Testis (tissue), 3 donors: ENCODE data around the gene OTOG. TPM values are rescaled to one million over a fixed set of nuclear protein-coding genes. Genes with fewer than 3 reads are reported as not detected.

Source experiments
- DNase-seq: peaks from one replicate; pipeline ENCODE4 v3.0.0-alpha.2; 2019
- H3K27ac ChIP-seq, 2 donors: fragments of 200-600 bp; sonication (generic); one replicate each; pipeline ENCODE4 v1.5.1; 2019
- H3K27me3 ChIP-seq: fragments of 200-600 bp; sonication (generic); one replicate; pipeline ENCODE4 v1.5.1; 2019
- H3K36me3 ChIP-seq: fragments of 200-600 bp; sonication (generic); one replicate; pipeline ENCODE4 v1.5.1; 2017; ENCODE audit warnings: low read depth; ENCODE audit errors: missing control alignments
- H3K4me1 ChIP-seq: fragments of 200-600 bp; sonication (generic); one replicate; pipeline ENCODE4 v1.5.1; 2019
- H3K4me3 ChIP-seq, 2 donors: fragments of 200-600 bp; sonication (generic); one replicate each; pipeline ENCODE4 v1.5.1; 2017 to 2019
- H3K9me3 ChIP-seq: fragments of 200-600 bp; sonication (generic); one replicate; pipeline ENCODE4 v1.5.1; 2017
- CTCF ChIP-seq, 3 experiments: fragments of 450-650 bp in 2 of 3; fragments of 200-600 bp in 1 of 3; sonication (generic) in 1 of 3; IDR thresholded peaks; one replicate each; pipeline ENCODE4 v1.5.1; 2016 to 2019; ENCODE audit warnings: antibody characterized with exemption in 3 of 3, mild to moderate bottlenecking in 2 of 3, moderate library complexity in 1 of 3
- POLR2A ChIP-seq: fragments of 450-650 bp; IDR thresholded peaks from one replicate; pipeline ENCODE4 v1.6.1; 2017; ENCODE audit warnings: antibody characterized with exemption, mild to moderate bottlenecking, moderate library complexity
- WGBS, 2 donors: methylation state at CpG; one replicate each; pipeline ENCODE4 v1.1.5; 2018; 5-methylcytosine and 5-hydroxymethylcytosine counted together
- intact Hi-C: fragments of 100-400 bp; cut with DNase I; formaldehyde crosslinking; loops from one replicate; pipeline ENCODE4 v1.15.1; 2023; ENCODE audit warnings: low total_unique reads
- polyA plus RNA-seq: library from polyadenylated mRNA; stranded (reverse); fragments of 350-450 nt; fragmentation: Illumina TruSeq; extraction: RNeasy Lipid Tissue Mini Kit (QIAGEN cat#74804); gene quantifications from one replicate; pipeline ENCODE4 v1.2.3, GENCODE V29; 2014; ENCODE audit warnings: low read depth, low replicate concordance; ENCODE audit not compliant: insufficient read depth
- total RNA-seq, 2 donors: library from RNA; depleted of rRNA; stranded (reverse); fragments of >200 nt; gene quantifications; one replicate each; pipeline ENCODE4 v1.2.3, GENCODE V29; 2016

Gene OTOG
- total and polyA plus RNA-seq, 3 donors from 2014 or later = 2.2 to 4.2 (median 2.9) TPM

GRCh38 chr11:17610085-17610894, 63.2 kb downstream of the OTOG start:
- no peak for DNase-seq
- WGBS, 2 donors = 79 to 82% methylated on average over 14 to 17 of the region's 17 CpGs

GRCh38 chr11:17611049-17611448, 64.0 kb downstream of the OTOG start:
- Histone ChIP-seq H3K9me3 (no peaks in the 10 kb centered on the region), H3K4me3 (no peak overlapping the region), H3K36me3 (no peaks in the 10 kb centered on the region), H3K4me1 (no peaks in the 10 kb centered on the region), H3K27ac (no peak overlapping the region), H3K27me3 (no peaks in the 10 kb centered on the region)
- no peak for DNase-seq
- TF ChIP-seq POLR2A (no peak), CTCF (IDR thresholded peaks at IDR 0.05) (no peak)
- 47 to 93% methylated on average over 3 to 12 of the region's 12 CpGs for WGBS, 2 donors
- intact Hi-C loops = no loop called here

More at GRCh38 chr11:17610085-17610894, 63.2 kb downstream of the OTOG start:
- intact Hi-C loops = no loop called here
- H3K9me3 ChIP-seq = no peaks in the 10 kb centered on the region
- H3K4me1 ChIP-seq = no peaks in the 10 kb centered on the region
- no peaks in the 10 kb centered on the region for H3K36me3 ChIP-seq
- no peak overlapping the region for H3K27ac ChIP-seq
- H3K4me3 ChIP-seq = no peak overlapping the region
- no peak for TF ChIP-seq POLR2A
- no peak for TF ChIP-seq CTCF (IDR thresholded peaks at IDR 0.05)
- H3K27me3 ChIP-seq = no peaks in the 10 kb centered on the region

- no peaks in the 10 kb centered on the region for H3K9me3 ChIP-seq
- no peaks in the 10 kb centered on the region for H3K4me1 ChIP-seq
- TF ChIP-seq CTCF (IDR thresholded peaks at IDR 0.05) (no peak), POLR2A (no peak)
- intact Hi-C loops = no loop called here
- H3K4me3 ChIP-seq = no peak overlapping the region
- 88 to 94% methylated on average over 8 to 13 of the region's 13 CpGs for WGBS, 2 donors
- no peak overlapping the region for H3K27ac ChIP-seq
- H3K27me3 ChIP-seq = no peaks in the 10 kb centered on the region
- no peaks in the 10 kb centered on the region for H3K36me3 ChIP-seq
- no peak for DNase-seq
Observed at GRCh38 chr11:17611503-17612220, 64.6 kb downstream of the OTOG start.

DNA sequence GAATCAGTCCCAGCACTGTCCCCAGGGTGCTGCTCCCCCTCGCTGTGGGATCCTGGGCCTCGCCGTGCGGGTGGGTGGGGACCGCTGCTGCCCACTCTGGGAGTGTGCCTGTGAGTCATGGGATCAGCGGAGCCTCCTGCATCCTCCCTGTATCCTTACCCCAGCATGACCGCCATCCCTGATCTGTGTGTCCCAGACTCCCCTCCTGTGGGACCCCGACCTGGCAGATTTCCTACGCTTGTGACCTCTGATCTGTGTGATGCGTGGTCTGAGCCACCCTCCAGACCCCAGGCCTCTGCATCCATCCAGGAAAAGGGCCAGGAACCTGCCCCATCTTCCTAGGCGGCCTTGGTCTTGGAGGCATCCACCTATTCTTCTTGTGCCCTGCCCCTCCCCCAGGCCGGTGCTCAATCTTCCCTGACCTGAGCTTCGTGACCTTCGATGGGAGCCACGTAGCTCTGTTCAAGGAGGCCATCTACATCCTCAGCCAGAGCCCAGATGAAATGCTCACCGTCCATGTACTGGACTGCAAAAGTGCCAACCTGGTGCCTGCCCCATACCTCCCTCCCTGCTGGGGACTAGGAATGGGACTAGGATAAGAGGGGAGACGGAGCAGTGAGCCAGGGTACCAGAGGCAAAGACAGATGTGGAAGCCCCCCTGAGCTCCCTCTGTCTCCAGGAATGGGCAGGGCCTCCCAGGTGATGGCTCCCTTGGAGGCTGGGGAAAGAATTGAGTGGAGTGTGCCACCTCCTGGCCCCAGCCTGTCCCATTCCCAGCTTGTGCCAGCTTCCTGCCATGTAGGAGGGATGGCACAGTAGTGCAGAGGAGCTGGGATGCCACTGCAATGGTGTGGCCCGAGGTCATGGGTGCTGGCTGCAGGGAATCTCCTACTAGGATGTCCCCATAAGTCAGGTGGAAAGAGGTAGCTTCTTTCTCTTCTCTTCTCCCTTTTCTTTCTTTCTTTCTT, 65.4 kb downstream of the OTOG start:
- no peaks in the 10 kb centered on the region for H3K36me3 ChIP-seq
- no peaks in the 10 kb centered on the region for H3K4me1 ChIP-seq
- no peak for DNase-seq
- no peak overlapping the region for H3K27ac ChIP-seq
- 84 to 89% methylated on average over 12 to 17 of the region's 18 CpGs for WGBS, 2 donors
- no peak overlapping the region for H3K4me3 ChIP-seq
- TF ChIP-seq POLR2A = no peak
- TF ChIP-seq CTCF (IDR thresholded peaks at IDR 0.05) = no peak
- no peaks in the 10 kb centered on the region for H3K27me3 ChIP-seq
- intact Hi-C loops = no loop called here
- H3K9me3 ChIP-seq = no peaks in the 10 kb centered on the region
